Embryonic facial prominence (tissue), 1 donor: Measurements from ENCODE around the gene SSX7.
"Not testable (repeated sequence)": the region's sequence is repeated elsewhere in the genome, so short reads cannot be mapped to it uniquely, and the experiment has no call there.

Experiments
- DNase-seq: peaks from one replicate; pipeline ENCODE4 v3.0.0-alpha.2; 2016; ENCODE audit errors: extremely low spot score

The SSX7 gene, protein sequence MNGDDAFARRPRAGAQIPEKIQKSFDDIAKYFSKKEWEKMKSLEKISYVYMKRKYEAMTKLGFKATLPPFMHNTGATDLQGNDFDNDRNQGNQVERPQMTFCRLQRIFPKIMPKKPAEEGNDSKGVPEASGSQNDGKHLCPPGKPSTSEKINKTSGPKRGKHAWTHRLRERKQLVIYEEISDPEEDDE

DNA sequence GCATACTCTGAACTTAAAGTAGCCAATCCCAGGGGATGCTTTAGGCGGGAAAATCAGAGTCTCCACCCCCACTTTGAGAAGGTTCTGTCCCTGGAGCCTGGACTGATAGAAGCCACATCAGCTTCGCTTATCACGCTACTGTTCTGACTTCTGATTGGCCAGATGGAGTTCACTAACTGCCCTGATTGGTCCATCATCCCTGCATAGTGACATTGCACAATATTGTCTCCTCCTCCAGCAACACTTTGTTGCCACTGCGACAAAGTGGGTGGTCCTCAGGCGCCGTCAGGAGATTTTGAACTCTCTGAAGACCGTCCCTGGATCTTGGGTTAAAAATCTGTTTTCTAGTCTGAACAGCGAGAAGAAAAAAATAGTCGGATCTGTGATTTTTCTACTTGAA lies at the start of gene SSX7:
Gene SSX7 (minus strand): TSS at position 101 of the 400 bp plus-strand sequence. CDS start 1,428 bp downstream, outside the sequence.
- DNase-seq = not testable (repeated sequence)

DNA sequence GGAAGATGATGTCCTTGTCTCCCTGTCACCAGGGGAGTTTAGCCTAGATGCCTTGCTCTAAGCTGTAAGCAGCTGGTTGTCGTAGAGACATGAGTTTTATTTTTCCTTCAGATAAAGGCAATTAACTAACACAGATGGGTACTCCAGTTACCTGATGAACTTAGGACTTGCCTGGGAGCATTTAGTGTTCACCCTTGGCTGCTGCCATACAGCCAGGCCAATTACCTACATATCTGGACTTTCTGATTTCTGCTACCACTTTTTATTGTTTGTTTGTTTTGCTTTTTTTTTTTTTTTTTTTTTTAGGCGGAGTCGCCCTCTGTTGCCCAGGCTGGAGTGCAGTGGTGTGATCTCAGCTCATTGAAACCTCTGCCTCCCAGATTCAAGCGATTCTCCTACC lies 37.3 kb upstream of the SSX7 start:
- not testable (repeated sequence) for DNase-seq

DNA sequence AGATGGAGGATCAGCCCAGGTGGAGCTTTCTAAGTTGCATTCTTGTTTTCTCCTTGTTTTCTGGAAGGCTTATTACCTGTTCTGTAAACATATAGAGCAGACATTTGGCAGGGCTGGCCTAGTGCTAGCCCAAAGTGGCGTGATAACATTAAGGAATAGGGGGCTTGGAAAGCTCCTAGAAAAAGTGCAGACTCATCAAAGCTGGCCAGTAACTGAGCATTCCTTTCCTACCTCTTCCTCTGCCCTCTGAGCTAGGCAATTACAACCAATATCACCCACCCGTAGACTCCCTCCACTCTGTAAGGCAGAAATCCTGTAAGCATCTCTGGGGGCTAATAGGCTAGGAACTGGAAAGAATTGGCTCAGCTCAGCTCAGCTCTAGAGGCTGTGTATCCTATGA lies 7.5 kb upstream of the SSX7 start:
- not testable (repeated sequence) for DNase-seq

DNA sequence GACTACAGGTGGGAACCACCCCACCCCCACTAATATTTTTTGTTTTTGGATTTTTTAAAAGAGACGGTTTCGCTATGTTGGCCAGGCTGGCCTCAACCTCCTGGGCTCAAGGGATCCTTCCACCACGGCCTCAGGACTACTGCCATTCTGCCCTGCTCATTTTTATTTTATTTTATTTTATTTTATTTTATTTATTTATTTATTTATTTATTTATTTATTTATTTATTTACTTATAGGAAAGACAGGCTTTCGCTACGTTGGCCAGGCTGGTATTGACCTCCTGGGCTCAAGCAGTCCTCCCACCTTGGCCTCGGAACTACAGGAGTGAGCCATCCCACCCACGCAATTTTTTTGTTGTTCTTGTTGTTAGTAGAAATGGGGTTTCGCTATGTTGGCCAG lies 775 bp upstream of the SSX7 start:
- not testable (repeated sequence) for DNase-seq

DNA sequence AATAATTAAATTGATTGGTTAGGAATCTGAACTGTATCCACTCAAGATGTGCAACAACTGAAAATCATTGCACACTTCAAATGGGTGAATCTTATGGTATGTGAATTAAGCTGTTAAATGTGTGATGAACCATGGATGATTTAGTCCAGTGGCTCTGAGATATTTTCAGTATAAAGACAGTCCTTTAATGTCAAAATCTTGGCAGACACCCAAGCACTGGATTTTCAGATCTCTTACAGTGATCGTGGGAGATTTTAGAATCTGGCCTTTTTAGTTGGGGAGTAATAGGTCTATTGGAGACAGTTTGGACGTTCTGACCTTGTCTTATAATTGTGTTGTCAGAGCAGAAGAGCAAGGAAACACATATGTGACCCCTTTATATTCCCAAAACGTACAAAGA lies 4.0 kb downstream of the SSX7 start:
- DNase-seq = not testable (repeated sequence)

DNA sequence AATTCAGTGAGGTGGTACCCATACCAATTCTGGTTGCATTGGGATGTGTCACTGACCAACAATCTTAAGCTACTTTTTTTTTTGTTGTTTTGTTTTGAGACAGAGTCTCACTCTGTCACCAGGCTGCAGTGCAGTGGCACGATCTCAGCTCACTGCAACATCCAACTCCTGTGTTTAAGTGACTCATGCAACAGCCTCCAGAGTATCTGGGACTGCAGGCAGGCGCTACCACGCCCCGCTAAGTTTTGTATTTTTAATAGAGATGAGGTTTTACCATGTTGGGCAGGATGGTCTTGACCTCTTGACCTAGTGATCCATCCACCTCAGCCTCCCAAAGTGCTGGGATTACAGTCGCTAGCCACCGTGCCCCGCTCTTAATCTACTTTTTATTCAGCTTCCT lies 5.7 kb downstream of the SSX7 start:
- DNase-seq = not testable (repeated sequence)

DNA sequence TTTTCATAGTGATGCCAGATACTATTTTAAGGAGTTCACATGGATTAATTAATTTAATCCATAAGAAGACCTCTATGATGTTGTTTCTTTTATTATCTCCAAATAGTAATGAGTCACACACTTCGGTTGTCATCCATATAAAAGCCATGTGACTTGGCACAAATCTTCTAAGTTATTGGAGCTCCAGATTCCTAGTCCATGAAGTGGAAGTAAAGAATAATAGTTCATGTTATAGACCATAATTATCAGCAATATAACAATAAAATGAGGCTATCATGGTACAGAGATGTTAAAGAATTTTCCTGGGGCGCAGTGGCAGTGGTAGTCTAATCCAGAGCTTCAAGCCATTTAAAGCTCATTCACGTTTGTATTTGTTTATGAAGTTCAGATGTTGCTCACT lies 26.2 kb downstream of the SSX7 start:
- not testable (repeated sequence) for DNase-seq

DNA sequence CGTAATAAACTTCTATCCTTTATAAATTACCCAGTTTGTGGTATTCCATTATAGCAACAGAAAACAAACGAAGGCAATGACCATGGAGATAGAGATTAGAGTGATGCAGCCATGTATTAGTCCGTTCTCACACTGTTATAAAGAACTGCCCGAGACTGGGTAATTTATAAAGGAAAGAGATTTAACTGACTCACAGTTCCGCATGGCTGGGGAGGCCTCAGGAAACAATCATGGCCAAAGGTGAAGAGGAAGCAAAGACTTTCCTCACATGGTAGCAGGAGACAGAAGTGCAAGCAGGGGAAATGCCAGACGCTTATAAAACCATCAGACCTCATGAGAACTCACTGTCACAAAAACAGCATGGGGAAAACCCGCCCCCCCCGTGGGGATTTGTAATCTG lies 34.0 kb downstream of the SSX7 start:
- DNase-seq = not testable (repeated sequence)

DNA sequence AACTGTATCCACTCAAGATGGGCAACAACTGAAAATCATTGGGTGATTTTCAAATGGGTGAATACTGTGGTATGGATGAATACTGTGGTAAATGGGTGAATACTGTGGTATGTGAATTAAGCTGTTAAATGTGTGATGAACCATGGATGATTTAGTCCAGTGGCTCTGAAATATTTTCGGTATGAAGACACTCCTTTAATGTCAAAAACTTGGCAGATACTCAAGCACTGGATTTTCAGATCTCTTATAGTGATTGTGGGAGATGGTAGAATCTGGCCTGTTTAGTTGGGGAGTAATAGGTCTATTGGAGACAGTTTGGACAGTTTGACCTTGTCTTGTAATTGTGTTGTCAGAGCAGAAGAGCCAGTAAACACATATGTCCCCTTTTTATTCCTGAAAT lies 45.7 kb downstream of the SSX7 start:
- DNase-seq = no peak

DNA sequence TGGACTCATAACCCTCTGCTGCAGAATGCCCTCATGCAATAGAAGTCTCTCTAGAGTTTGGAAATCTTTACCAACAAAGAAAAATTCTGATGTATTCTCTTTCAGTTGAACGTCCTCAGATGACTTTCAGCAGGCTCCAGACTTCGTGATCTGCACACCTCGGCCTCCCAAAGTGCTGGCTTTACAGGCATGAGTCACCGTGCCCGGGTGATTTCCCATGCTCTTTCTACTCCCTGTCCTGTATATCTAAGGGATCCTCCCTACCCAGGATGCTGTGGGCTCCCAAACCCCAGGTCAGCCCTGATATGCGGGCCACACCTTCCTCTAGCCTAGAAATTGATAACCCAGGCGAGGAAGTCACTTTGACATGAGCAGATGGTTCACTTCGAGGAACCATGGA lies 51.5 kb downstream of the SSX7 start:
- not testable (repeated sequence) for DNase-seq

DNA sequence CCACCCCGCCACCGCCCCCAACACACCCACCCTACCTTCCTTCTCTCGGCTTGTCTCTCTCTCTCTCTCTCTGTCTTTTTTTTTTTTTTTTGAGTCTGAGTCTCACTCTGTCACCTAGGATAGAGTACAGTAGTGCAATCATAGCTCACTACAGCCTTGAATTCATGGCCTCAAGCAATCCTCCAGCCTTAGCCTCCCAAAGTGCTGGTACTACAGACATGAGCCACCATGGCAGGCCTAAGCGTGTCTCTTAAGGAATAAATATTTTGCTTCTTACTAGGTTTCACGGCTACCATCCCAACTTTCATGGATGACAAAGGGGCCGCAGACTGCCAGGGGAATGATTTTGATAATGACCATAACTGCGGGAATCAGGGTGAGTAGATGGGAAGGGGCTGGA lies 55.8 kb downstream of the SSX7 start:
- DNase-seq = no peak

DNA sequence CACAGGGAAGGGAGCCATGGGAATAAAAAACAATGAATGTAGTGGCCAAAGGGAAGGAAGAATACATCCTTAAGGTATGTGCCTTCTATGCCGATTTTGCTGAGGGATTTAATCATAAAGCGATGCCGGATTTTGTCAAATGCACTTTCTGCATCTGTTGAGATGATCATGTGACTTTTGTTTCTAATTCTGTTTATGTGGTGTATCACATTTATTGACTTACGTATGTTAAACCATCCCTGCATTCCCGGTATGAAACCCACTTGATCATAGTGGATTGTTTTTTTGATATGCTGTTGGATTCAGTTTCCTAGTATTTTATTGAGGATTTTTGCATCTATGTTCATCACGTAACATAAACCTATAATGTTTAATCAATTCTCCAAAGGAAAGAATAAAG lies 60.0 kb downstream of the SSX7 start:
- DNase-seq = no peak
